ENCODE results near the gene CD84. TPM values are rescaled to one million over a fixed set of nuclear protein-coding genes. Genes with fewer than 3 reads are reported as not detected.

Gene CD84
- polyA plus RNA-seq, 3 donors: 14.5 to 33.5 (median 31.8) TPM

GRCh38 chr1:160558660-160559380 lies 20.5 kb downstream of the CD84 start:
- H3K4me1 ChIP-seq (ENCODE audit: control insufficient read depth in 1 of 2, insufficient read depth in 2 of 2, low read length in 2 of 2): peaks cover 16 to 34% of the 10 kb centered on the region in 2 donors
- H3K9ac ChIP-seq (ENCODE audit: insufficient read depth, low read length, poor library complexity, severe bottlenecking): no peak overlapping the region
- no peaks in the 10 kb centered on the region for H4K20me1 ChIP-seq (ENCODE audit: insufficient read depth, low read length)
- H3K36me3 Mint-ChIP-seq: peaks cover 29 to 46% of the 10 kb centered on the region in 2 donors
- H3K4me2 ChIP-seq (replicated peaks; ENCODE audit: extremely low read depth, low read length, poor library complexity, severe bottlenecking): no peak overlapping the region
- peaks cover 46% of the 10 kb centered on the region for H3K4me1 Mint-ChIP-seq
- H3K27me3 Mint-ChIP-seq (ENCODE audit: low read depth in 3 of 3): peaks cover 0 to 2% (median 0%) of the 10 kb centered on the region in 3 donors
- H3K36me3 ChIP-seq (replicated peaks in 1 of 2; ENCODE audit: control insufficient read depth in 1 of 2, insufficient read depth in 2 of 2, low read length in 2 of 2): peaks cover 7 to 29% of the 10 kb centered on the region in 2 donors
- H3K27ac ChIP-seq (ENCODE audit: low read depth in 1 of 2, low read length in 2 of 2): peak overlapping the region in 1 of 2 donors; percentile 42
- TF ChIP-seq CTCF (IDR thresholded peaks at IDR 0.05): no peak
- peak overlapping the region in 4 of 7 donors; percentile 7 to 82 (median 70) for H3K27ac Mint-ChIP-seq
- no peak for DNase-seq
- peaks cover 98% of the 10 kb centered on the region for H3K79me2 ChIP-seq (ENCODE audit: insufficient read depth, low read length)
- H3K27me3 ChIP-seq (ENCODE audit: control insufficient read depth in 2 of 2, insufficient read depth in 2 of 2, low read length in 2 of 2): no peaks in the 10 kb centered on the region
- no peak overlapping the region for H2AFZ ChIP-seq (ENCODE audit: insufficient read depth, low read depth, low read length, poor library complexity, severe bottlenecking)
- no peak overlapping the region for H3K4me3 ChIP-seq (replicated peaks in 1 of 3; ENCODE audit: low read depth in 2 of 3, low read length in 3 of 3)
- intact Hi-C loops (cut with micrococcal nuclease): no loop called here
- H3K4me3 Mint-ChIP-seq: peak overlapping the region in 1 of 2 donors; percentile 14
- no peaks in the 10 kb centered on the region for H3K9me3 ChIP-seq (replicated peaks in 1 of 2; ENCODE audit: control insufficient read depth in 1 of 2, insufficient read depth in 1 of 2, low read length in 2 of 2)
- no CpG with 5 or more reads among the region's 4 CpGs for WGBS (ENCODE audit: insufficient coverage)
- peaks cover 4 to 9% (median 8%) of the 10 kb centered on the region in 7 donors for H3K9me3 Mint-ChIP-seq

- 93% methylated on average over 2 of the region's 4 CpGs for WGBS (ENCODE audit: insufficient coverage)
- no peak overlapping the region for H3K4me2 ChIP-seq (replicated peaks; ENCODE audit: extremely low read depth, low read length, poor library complexity, severe bottlenecking)
- H3K36me3 Mint-ChIP-seq: peaks cover 46 to 56% of the 10 kb centered on the region in 2 donors
- intact Hi-C loops (cut with micrococcal nuclease): no loop called here
- peaks cover 55% of the 10 kb centered on the region for H3K79me2 ChIP-seq (ENCODE audit: insufficient read depth, low read length)
- peaks cover 18% of the 10 kb centered on the region for H3K4me1 Mint-ChIP-seq
- H3K9me3 ChIP-seq (replicated peaks in 1 of 2; ENCODE audit: control insufficient read depth in 1 of 2, insufficient read depth in 1 of 2, low read length in 2 of 2): no peaks in the 10 kb centered on the region
- H3K9me3 Mint-ChIP-seq: no peaks in the 10 kb centered on the region
- no peak overlapping the region for H3K9ac ChIP-seq (ENCODE audit: insufficient read depth, low read length, poor library complexity, severe bottlenecking)
- no peaks in the 10 kb centered on the region for H3K27me3 ChIP-seq (ENCODE audit: control insufficient read depth in 2 of 2, insufficient read depth in 2 of 2, low read length in 2 of 2)
- H4K20me1 ChIP-seq (ENCODE audit: insufficient read depth, low read length): no peaks in the 10 kb centered on the region
- DNase-seq: no peak
- H3K27ac Mint-ChIP-seq: peak overlapping the region in 1 of 7 donors; percentile 79
- no peaks in the 10 kb centered on the region for H3K27me3 Mint-ChIP-seq (ENCODE audit: low read depth in 3 of 3)
- peaks cover 35 to 61% of the 10 kb centered on the region in 2 donors for H3K36me3 ChIP-seq (replicated peaks in 1 of 2; ENCODE audit: control insufficient read depth in 1 of 2, insufficient read depth in 2 of 2, low read length in 2 of 2)
- no peak overlapping the region for H3K4me3 ChIP-seq (replicated peaks in 1 of 3; ENCODE audit: low read depth in 2 of 3, low read length in 3 of 3)
- no peak overlapping the region for H2AFZ ChIP-seq (ENCODE audit: insufficient read depth, low read depth, low read length, poor library complexity, severe bottlenecking)
- no peak overlapping the region for H3K27ac ChIP-seq (ENCODE audit: low read depth in 1 of 2, low read length in 2 of 2)
- peaks cover 11 to 16% of the 10 kb centered on the region in 2 donors for H3K4me1 ChIP-seq (ENCODE audit: control insufficient read depth in 1 of 2, insufficient read depth in 2 of 2, low read length in 2 of 2)
- no peak overlapping the region for H3K4me3 Mint-ChIP-seq
- TF ChIP-seq CTCF (IDR thresholded peaks at IDR 0.05): no peak
These were observed 25.5 kb downstream of the CD84 start for GRCh38 chr1:160553778-160554177.

All from CD14-positive monocyte (primary cell).